Natural killer cell (primary cell): Measurements from ENCODE around the gene HLA-E. TPM values are rescaled to one million over a fixed set of nuclear protein-coding genes. Genes with fewer than 3 reads are reported as not detected.
"Not testable (repeated sequence)": the region's sequence is repeated elsewhere in the genome, so short reads cannot be mapped to it uniquely, and the experiment has no call there.

ENCODE experiments used
- ATAC-seq, 3 donors: fragments of 150-1000 bp in 2 of 3; fragments of 200-7000 bp in 1 of 3; cut with Tn5 transposase; 1 replicate in 1 of 3; 2 replicates in 2 of 3; pipeline ENCODE4 v1.10.0; 2021; ENCODE audit warnings: mild to moderate bottlenecking in 2 of 3, moderate library complexity in 2 of 3
- DNase-seq, 2 donors: peaks; one replicate each; pipeline versions ENCODE4 v3.0.0 to v3.0.0-alpha.2; 2013 to 2021; ENCODE audit warnings: mixed read lengths in 1 of 2
- H3K27ac ChIP-seq: one replicate; pipeline ENCODE4 v1.5.1; 2013; ENCODE audit warnings: mild to moderate bottlenecking, low read length
- H3K27me3 ChIP-seq: one replicate; pipeline ENCODE4 v1.6.1; 2013; ENCODE audit warnings: low read length; ENCODE audit not compliant: control insufficient read depth, insufficient read depth
- H3K36me3 ChIP-seq: one replicate; pipeline ENCODE4 v1.6.1; 2013; ENCODE audit warnings: low read length; ENCODE audit not compliant: control insufficient read depth, insufficient read depth
- H3K4me1 ChIP-seq: one replicate; pipeline ENCODE4 v1.6.1; 2013; ENCODE audit warnings: low read length; ENCODE audit not compliant: control insufficient read depth, insufficient read depth
- H3K4me3 ChIP-seq: one replicate; pipeline ENCODE4 v1.5.1; 2013; ENCODE audit warnings: low read length
- H3K9me3 ChIP-seq: one replicate; pipeline ENCODE4 v1.6.1; 2013; ENCODE audit warnings: low read length; ENCODE audit not compliant: control insufficient read depth, insufficient read depth
- H3K27ac Mint-ChIP-seq, 2 donors: one replicate each; pipeline ENCODE4 v1.8.0; 2022; ENCODE audit warnings: mild to moderate bottlenecking in 2 of 2, mixed read lengths in 2 of 2, moderate library complexity in 1 of 2
- H3K27me3 Mint-ChIP-seq, 2 donors: one replicate each; pipeline ENCODE4 v1.8.0; 2022; ENCODE audit warnings: low read depth in 2 of 2, mixed read lengths in 2 of 2
- H3K36me3 Mint-ChIP-seq: one replicate; pipeline ENCODE4 v1.8.0; 2022; ENCODE audit warnings: mixed read lengths
- H3K4me1 Mint-ChIP-seq, 2 donors: one replicate each; pipeline ENCODE4 v1.8.0; 2022; ENCODE audit warnings: mixed read lengths in 2 of 2
- H3K4me3 Mint-ChIP-seq: one replicate; pipeline ENCODE4 v1.8.0; 2022; ENCODE audit warnings: mild to moderate bottlenecking, moderate library complexity, mixed read lengths
- H3K9me3 Mint-ChIP-seq, 2 donors: one replicate each; pipeline ENCODE4 v1.8.0; 2022; ENCODE audit warnings: mixed read lengths in 2 of 2
- WGBS: methylation state at CpG from one replicate; pipeline ENCODE4 v1.1.7; 2013; ENCODE audit warnings: missing lambda C conversion rate; ENCODE audit not compliant: insufficient coverage; 5-methylcytosine and 5-hydroxymethylcytosine counted together
- intact Hi-C: fragments of 100-400 bp; cut with micrococcal nuclease; formaldehyde crosslinking; loops from one replicate; pipeline ENCODE4 v1.14.2; 2022
- total RNA-seq, 4 donors: library from RNA; stranded (reverse); fragments of 120-200 nt in 1 of 4; gene quantifications; one replicate each; pipeline versions ENCODE4 v1.2.3 to v1.2.4, GENCODE V29; 2013 to 2022
- TF ChIP-seq, protein P1 (sequence below): fragments of 200-600 bp; IDR thresholded peaks from one replicate; pipeline ENCODE4 v1.8.0; 2022; ENCODE audit warnings: antibody characterized with exemption

HLA-E gene
- total RNA-seq, 3 donors from 2014 or later (not counting 1 experiment from before 2014, with no cell fraction given), result 1,807 to 2,048 (median 1,904) TPM

DNA sequence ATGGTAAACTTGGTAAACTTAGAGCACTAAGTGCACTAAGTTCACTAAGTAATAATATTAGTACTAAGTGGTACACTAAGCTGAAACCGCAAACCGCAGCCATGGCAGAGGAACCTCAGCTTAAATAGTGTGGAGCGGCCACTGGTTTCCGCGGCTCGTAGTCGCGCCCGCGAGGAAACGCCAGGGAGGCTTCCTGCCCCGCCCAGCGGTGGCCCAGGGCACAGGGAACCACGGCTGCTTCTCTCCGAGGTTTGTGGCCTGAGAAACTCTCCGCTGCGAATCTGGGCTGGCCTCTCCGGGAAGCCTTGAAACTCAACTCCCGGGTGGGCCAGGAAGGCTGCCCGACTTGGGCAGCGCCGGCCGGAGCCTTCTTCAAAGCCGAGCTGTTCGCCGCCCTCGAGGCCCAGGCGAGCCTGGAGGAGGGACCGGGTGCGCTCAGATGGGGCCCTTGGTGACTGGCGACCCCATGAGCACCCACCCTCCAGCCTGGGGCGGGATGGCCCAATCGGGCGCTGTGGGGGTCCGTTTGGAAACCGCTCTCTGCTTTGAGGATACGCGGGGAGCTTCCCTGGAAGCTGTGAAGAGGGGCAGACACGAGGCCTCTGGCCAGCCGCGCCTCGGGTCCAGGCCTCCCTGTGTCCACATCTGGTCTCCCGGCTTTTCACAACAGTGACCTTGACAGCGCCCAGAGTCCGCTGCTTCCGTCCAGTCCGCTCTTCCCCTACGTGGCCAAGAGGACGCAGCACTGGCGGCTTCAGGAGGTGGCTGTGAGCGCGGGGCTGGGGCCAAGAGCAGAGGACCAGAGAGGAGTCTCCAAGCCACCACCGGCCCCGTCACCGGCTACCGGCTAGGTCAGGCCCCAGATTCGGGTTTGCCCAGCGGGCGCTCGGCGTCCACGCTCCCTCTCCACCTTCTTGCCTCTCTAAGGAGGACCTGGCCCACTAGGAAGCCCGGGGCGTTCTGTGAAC lies 25.4 kb upstream of the HLA-E start:
- no peak overlapping the region for H3K4me3 ChIP-seq
- WGBS, result 10% methylated on average over 64 of the region's 64 CpGs
- Mint-ChIP-seq H3K4me1 (peaks cover 51 to 56% of the 10 kb centered on the region in 2 donors), H3K9me3 (peaks cover 0 to 3% of the 10 kb centered on the region in 2 donors), H3K36me3 (peaks cover 21% of the 10 kb centered on the region), H3K27ac (no peak overlapping the region), H3K4me3 (peak overlapping the region; percentile 71), H3K27me3 (peaks cover 80 to 86% of the 10 kb centered on the region in 2 donors)
- H3K27ac ChIP-seq, result no peak overlapping the region
- ATAC-seq, result peak; percentile 69 to 74 (median 72)
- TF ChIP-seq, protein P1, sequence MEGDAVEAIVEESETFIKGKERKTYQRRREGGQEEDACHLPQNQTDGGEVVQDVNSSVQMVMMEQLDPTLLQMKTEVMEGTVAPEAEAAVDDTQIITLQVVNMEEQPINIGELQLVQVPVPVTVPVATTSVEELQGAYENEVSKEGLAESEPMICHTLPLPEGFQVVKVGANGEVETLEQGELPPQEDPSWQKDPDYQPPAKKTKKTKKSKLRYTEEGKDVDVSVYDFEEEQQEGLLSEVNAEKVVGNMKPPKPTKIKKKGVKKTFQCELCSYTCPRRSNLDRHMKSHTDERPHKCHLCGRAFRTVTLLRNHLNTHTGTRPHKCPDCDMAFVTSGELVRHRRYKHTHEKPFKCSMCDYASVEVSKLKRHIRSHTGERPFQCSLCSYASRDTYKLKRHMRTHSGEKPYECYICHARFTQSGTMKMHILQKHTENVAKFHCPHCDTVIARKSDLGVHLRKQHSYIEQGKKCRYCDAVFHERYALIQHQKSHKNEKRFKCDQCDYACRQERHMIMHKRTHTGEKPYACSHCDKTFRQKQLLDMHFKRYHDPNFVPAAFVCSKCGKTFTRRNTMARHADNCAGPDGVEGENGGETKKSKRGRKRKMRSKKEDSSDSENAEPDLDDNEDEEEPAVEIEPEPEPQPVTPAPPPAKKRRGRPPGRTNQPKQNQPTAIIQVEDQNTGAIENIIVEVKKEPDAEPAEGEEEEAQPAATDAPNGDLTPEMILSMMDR, result peak; percentile 16
- no peaks in the 10 kb centered on the region for H3K36me3 ChIP-seq
- DNase-seq, result peak; percentile 48 to 83
- peaks cover 52% of the 10 kb centered on the region for H3K4me1 ChIP-seq
- no peaks in the 10 kb centered on the region for H3K9me3 ChIP-seq
- peaks cover 86% of the 10 kb centered on the region for H3K27me3 ChIP-seq
- intact Hi-C loops, result no loop called here

DNA sequence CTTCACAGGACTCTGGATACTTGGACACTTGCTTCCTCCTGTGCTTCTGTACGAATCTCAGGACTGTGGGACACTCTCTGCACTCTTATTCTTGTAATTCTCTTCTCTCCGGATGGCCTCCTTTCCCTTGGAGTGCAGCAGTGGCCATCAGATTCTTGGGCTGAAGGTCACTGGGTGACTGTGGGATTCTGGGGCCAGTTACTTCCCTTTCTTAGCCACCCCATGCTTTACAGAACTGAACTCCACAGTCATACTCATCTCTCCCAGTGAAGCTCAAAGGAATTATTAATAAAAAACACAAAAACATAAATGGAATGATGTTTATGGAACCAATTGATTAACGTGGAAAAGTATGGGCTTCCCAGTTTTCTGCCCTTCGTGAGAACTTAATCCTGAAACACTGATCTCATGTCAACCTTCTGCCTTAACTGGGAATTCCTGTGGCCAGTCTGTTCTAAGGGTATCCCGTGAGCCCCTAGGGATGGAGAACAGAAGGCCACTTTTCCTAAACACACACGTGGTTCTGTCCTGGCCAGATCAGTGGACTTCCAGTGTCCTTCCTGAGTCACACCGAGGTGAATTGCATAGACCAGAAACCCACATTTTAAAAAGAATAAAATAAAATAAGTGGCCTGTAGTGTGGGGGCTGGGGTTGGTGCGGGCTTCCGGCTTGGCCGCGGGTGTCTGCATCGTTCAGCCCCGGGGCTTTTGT lies 23.6 kb upstream of the HLA-E start:
- H3K27ac Mint-ChIP-seq, result no peak overlapping the region

GRCh38 chr6:30470968-30471367 lies 18.3 kb upstream of the HLA-E start:
- Mint-ChIP-seq H3K9me3 (no peaks in the 10 kb centered on the region), H3K4me1 (peaks cover 12% of the 10 kb centered on the region in 2 donors), H3K27me3 (peaks cover 59 to 82% of the 10 kb centered on the region in 2 donors), H3K4me3 (no peak overlapping the region), H3K36me3 (peaks cover 13% of the 10 kb centered on the region), H3K27ac (no peak overlapping the region)
- Histone ChIP-seq H3K36me3 (no peaks in the 10 kb centered on the region), H3K27me3 (peaks cover 56% of the 10 kb centered on the region), H3K9me3 (no peaks in the 10 kb centered on the region), H3K4me1 (peaks cover 15% of the 10 kb centered on the region), H3K4me3 (no peak overlapping the region), H3K27ac (no peak overlapping the region)
- intact Hi-C loops, result no loop called here
- no peak for ATAC-seq
- DNase-seq, result no peak
- TF ChIP-seq, protein P1, result no peak
- WGBS, result 100% methylated on average over 1 of the region's 1 CpG

More for the DNA sequence above, 23.6 kb upstream of the HLA-E start:
- H3K36me3 ChIP-seq, result no peaks in the 10 kb centered on the region
- 9% methylated on average over 12 of the region's 13 CpGs for WGBS
- Mint-ChIP-seq H3K4me3 (peak overlapping the region; percentile 89), H3K36me3 (peaks cover 3% of the 10 kb centered on the region), H3K27me3 (peaks cover 74 to 86% of the 10 kb centered on the region in 2 donors), H3K9me3 (no peaks in the 10 kb centered on the region), H3K4me1 (peaks cover 51 to 55% of the 10 kb centered on the region in 2 donors)
- TF ChIP-seq, protein P1, result no peak
- intact Hi-C loops, result loop anchor here (2.0 kb wide), 1 partner anchor 15 kb away; no protein-coding TSS in a partner anchor
- DNase-seq, result no peak
- ATAC-seq, result no peak
- H3K27ac ChIP-seq, result no peak overlapping the region
- H3K9me3 ChIP-seq, result no peaks in the 10 kb centered on the region
- no peak overlapping the region for H3K4me3 ChIP-seq
- peaks cover 83% of the 10 kb centered on the region for H3K27me3 ChIP-seq
- H3K4me1 ChIP-seq, result peaks cover 52% of the 10 kb centered on the region

DNA sequence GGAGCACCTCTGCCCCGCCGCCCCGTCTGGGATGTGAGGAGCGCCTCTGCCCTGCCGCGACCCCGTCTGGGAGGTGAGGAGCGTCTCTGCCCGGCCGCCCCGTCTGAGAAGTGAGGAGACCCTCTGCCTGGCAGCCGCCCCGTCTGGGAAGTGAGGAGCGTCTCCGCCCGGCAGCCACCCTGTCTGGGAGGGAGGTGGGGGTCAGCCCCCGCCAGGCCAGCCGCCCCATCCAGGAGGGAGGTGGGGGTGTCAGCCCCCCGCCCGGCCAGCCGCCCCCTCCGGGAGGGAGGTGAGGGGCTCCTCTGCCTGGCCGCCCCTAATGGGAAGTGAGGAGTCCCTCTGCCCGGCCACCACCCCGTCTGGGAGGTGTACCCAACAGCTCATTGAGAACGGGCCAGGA lies 14.2 kb upstream of the HLA-E start:
- H3K4me1 ChIP-seq, intact Hi-C loops, DNase-seq, H3K4me3 ChIP-seq, H3K4me1 Mint-ChIP-seq, H3K27ac ChIP-seq, ATAC-seq, H3K9me3 Mint-ChIP-seq, H3K36me3 ChIP-seq, H3K27ac Mint-ChIP-seq, H3K4me3 Mint-ChIP-seq, H3K9me3 ChIP-seq: not testable (repeated sequence)
- Mint-ChIP-seq H3K27me3 (peaks cover 52 to 77% of the 10 kb centered on the region in 2 donors), H3K36me3 (peaks cover 13% of the 10 kb centered on the region)
- peaks cover 42% of the 10 kb centered on the region for H3K27me3 ChIP-seq
- 88% methylated on average over 12 of the region's 26 CpGs for WGBS
